ENCODE results near the gene CDH22.

The CDH22 gene

GRCh38 chr20:46151936-46152335, 156.4 kb downstream of the CDH22 start:
- Histone ChIP-seq H3K9me3 (no peaks in the 10 kb centered on the region), H3K36me3 (no peaks in the 10 kb centered on the region), H3K27me3 (peaks cover 32% of the 10 kb centered on the region), H3K4me3 (ENCODE audit: low read depth in 1 of 2, low read length in 1 of 2) (no peak overlapping the region), H3K27ac (no peak overlapping the region), H3K4me1 (ENCODE audit: control insufficient read depth in 1 of 2, insufficient read depth in 1 of 2, low read depth in 1 of 2, low read length in 1 of 2) (no peaks in the 10 kb centered on the region)
- TF ChIP-seq, protein P1, sequence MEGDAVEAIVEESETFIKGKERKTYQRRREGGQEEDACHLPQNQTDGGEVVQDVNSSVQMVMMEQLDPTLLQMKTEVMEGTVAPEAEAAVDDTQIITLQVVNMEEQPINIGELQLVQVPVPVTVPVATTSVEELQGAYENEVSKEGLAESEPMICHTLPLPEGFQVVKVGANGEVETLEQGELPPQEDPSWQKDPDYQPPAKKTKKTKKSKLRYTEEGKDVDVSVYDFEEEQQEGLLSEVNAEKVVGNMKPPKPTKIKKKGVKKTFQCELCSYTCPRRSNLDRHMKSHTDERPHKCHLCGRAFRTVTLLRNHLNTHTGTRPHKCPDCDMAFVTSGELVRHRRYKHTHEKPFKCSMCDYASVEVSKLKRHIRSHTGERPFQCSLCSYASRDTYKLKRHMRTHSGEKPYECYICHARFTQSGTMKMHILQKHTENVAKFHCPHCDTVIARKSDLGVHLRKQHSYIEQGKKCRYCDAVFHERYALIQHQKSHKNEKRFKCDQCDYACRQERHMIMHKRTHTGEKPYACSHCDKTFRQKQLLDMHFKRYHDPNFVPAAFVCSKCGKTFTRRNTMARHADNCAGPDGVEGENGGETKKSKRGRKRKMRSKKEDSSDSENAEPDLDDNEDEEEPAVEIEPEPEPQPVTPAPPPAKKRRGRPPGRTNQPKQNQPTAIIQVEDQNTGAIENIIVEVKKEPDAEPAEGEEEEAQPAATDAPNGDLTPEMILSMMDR (IDR thresholded peaks at IDR 0.05) = no peak

- no peaks in the 10 kb centered on the region for H3K36me3 ChIP-seq
- no peaks in the 10 kb centered on the region for H3K9me3 ChIP-seq
- no peak overlapping the region for H3K4me3 ChIP-seq (ENCODE audit: low read depth in 1 of 2, low read length in 1 of 2)
- H3K27ac ChIP-seq = no peak overlapping the region
- no peaks in the 10 kb centered on the region for H3K4me1 ChIP-seq (ENCODE audit: control insufficient read depth in 1 of 2, insufficient read depth in 1 of 2, low read depth in 1 of 2, low read length in 1 of 2)
- H3K27me3 ChIP-seq = peaks cover 30% of the 10 kb centered on the region
- TF ChIP-seq, protein P1 (IDR thresholded peaks at IDR 0.05) = no peak
Measured at GRCh38 chr20:46150943-46151342, 157.4 kb downstream of the CDH22 start.

DNA sequence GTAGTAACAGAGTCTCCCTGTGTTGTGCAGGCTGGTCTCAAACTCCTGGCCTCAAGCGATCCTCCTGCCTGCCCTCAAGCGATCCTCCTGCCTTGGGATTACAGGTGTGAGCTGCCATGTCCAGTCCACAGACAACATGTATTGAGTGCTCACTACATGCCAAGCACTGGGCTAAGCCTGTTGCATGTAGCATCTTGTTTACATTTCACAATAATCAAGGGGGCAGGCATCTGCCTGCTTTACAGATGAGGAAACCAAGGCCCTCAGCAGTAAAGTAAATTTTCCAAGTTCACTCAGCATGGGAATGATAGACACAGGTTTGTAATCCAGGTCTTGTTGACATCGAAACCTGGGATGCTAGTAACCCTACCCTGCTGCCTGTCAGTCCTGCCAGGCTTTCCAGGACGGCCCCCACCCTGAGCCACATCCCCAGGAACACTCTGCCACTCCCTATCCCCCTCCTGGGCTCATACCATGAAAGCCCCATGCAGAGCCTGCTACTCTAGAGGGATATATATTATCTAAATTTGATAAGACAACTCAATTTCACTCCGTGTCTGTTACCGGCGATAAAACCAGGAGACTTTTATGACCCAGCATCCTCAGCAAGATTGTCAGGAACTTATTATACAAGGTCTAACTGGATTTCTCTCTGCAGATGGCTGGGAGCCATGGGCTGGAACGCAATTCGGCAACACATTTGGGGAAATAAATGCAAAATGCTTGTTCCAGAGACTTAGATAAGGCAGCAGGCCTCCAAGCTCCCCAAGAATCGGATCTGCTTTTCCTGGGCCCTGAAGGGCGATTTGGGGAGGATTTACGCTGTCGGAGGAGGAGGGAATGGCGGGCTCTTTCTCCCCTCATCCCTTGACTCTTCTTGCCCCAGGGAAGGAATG, 159.7 kb downstream of the CDH22 start:
- Histone ChIP-seq H3K27me3 (peaks cover 22% of the 10 kb centered on the region), H3K4me1 (ENCODE audit: control insufficient read depth in 1 of 2, insufficient read depth in 1 of 2, low read depth in 1 of 2, low read length in 1 of 2) (no peaks in the 10 kb centered on the region), H3K9me3 (no peaks in the 10 kb centered on the region), H3K4me3 (ENCODE audit: low read depth in 1 of 2, low read length in 1 of 2) (no peak overlapping the region), H3K27ac (no peak overlapping the region), H3K36me3 (no peaks in the 10 kb centered on the region)
- TF ChIP-seq, protein P1 (IDR thresholded peaks at IDR 0.05) = no peak

DNA sequence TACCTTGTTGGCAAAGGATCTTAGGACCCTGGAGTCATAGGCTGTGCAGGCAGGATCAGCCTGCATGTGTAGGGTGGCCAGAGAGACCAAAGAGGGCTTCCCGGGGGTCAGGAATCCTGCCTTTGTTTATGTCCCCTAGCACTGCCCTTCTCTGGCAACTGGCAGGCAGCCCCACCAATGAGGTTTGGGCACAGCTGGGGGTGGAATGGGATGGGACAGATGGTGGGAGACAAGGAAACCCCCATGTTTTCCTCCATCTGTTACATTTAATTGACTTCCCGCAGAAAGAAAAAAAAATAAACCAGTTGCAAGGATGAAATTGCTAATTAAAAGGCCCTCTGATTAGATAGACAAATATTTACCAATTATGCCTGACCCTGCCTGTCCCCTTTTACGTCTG, 162.6 kb downstream of the CDH22 start:
- H3K36me3 ChIP-seq = no peaks in the 10 kb centered on the region
- H3K4me3 ChIP-seq (ENCODE audit: low read depth in 1 of 2, low read length in 1 of 2) = no peak overlapping the region
- TF ChIP-seq, protein P1 (IDR thresholded peaks at IDR 0.05) = no peak
- no peaks in the 10 kb centered on the region for H3K9me3 ChIP-seq
- peaks cover 33% of the 10 kb centered on the region for H3K27me3 ChIP-seq
- no peaks in the 10 kb centered on the region for H3K4me1 ChIP-seq (ENCODE audit: control insufficient read depth in 1 of 2, insufficient read depth in 1 of 2, low read depth in 1 of 2, low read length in 1 of 2)
- H3K27ac ChIP-seq = no peak overlapping the region

DNA sequence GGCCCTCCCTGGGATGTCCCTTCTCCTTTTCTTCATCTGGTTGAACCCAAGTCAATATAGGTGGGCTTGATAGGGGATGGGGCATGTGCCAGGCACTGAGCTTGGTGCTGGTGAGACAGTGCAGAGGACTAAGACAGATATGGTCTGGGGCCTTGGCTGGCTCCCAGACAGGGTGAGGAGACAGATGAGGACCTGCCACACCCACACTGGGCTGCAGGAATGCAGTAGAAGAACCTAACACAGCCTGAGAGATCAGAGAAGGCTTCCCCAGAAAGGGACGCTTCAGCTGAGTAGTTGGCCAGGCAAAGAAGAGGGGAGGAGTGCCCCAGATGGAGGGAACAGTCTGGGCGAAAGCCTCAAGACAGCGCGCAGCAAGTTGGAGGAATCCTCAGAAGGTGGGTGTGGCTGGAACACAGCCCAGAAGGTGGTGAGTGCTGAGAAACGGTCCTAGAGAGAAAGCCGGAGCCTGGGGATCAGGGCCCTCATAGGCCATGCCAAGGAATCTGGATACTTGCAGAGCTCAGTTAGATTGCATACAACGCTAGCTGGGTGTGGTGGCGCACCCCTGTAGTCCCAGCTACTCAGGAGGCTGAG, 163.8 kb downstream of the CDH22 start:
- H3K4me1 ChIP-seq (ENCODE audit: control insufficient read depth in 1 of 2, insufficient read depth in 1 of 2, low read depth in 1 of 2, low read length in 1 of 2) = no peaks in the 10 kb centered on the region
- H3K9me3 ChIP-seq = no peaks in the 10 kb centered on the region
- no peaks in the 10 kb centered on the region for H3K36me3 ChIP-seq
- H3K27me3 ChIP-seq = peaks cover 45% of the 10 kb centered on the region
- TF ChIP-seq, protein P1 (IDR thresholded peaks at IDR 0.05) = no peak
- no peak overlapping the region for H3K27ac ChIP-seq
- no peak overlapping the region for H3K4me3 ChIP-seq (ENCODE audit: low read depth in 1 of 2, low read length in 1 of 2)

Measured in neutrophil (primary cell).